NCI-H510A treated with DMSO at 0.1 percent for 48 hours (cell line): ENCODE measurements around the gene ZNF296.

Experiments
- DNase-seq: peaks from one replicate; lab custom pipeline; 2025; lab: John Stamatoyannopoulos, UW

ZNF296 gene

DNA sequence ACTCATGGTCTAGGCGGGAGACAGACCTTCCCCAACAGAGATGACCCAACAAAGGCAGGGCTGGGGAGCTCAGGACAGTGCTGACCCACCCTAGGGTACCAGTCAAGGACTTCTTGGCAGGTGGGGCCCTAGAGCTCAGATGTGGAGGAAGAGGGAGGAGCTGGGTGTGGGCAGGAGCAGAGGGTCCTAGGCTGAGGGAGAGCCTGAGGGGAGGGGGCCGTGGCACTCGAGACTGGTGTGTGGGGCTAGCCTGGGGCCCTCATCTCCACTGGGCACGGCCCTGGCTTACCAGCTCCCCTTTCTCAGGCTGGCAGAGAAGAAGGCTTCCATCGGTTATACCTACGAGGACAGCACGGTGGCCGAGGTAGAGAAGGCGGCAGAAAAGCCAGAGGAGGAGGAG lies 18.8 kb downstream of the ZNF296 start:
- no peak for DNase-seq

DNA sequence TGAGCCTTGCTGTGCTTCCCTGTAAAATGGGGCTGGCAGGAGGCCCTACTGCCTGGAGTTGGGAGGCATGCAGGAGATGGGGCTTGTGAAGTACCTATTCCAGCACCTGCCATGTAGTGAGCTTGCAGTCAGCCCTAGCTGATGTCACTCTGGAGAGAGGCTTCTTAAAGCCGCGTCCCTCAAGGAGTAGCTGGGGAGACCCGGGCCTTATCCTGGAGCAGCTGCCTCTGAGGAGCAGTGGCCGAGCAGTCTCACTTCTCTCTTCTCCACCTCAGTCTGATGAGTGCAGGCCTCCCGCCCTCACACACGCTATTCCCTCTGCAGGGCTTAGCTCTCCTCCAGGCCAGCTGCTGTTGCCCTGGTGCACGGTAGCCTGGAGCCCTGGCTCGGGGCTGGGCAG lies 19.4 kb downstream of the ZNF296 start:
- DNase-seq: no peak

DNA sequence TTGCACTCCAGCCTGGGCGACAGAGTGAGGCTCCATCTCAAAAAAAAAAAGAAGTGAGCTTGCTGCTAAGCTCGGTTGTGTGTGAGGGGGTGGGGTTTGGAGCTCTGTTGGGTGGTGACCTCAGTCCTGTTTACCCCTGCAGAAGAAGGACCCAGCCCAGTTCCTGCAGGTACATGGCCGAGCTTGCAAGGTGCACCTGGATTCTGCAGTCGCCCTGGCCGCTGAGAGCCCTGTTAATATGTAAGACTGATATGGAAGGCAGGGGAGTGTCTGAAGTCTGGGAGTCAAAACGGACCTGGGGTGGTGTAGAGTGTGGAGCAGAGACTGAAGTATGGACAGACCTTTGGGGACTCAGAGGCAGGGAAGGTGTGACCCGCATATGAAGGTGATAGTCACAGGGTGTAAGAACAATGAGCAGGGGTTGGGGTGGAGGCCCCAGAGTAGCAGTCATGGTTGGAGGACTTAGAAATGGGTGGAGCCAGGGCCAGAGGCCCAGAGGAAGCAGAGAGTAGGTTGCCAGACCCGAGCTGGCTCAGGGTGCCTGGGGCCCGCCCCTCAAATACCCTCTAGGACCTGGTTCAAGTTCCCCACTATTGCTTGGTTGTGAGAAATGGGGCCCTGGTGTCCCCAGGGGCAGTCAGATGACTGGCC lies 24.2 kb downstream of the ZNF296 start:
- no peak for DNase-seq

GRCh38 chr19:45050036-45050435 lies 26.2 kb downstream of the ZNF296 start:
- no peak for DNase-seq

DNA sequence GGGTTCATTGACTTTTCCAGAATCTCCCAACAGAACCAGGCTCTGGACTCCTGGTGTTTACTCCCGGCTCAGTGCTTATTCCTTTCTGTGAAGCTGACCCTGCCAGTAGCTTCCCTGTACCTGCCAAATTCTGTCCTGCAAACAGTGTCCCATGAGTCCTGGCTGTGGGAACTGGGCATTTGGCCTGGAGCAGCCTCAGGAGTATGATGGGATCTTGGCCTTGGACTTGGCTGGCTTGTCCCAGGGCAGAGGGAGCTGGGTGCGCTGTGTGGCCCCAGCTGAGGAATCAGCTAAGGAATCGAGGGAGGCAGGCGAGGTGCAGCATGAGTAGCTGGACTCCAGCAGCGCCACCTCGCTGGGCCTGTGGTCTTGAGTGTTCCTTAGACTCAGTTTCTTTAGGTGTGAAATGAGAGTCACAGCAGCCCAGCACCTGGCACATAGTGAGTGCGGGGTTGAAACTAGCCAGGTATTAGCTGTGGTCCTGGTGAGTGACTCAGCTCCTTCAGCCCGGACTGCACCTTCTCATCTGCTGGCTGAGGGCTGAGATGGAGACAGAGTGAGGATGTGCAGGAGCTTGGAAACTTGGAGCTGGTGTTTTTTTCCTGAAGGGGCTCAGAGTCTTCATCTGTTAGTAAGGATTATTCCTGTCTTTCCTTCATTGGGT lies 27.1 kb downstream of the ZNF296 start:
- no peak for DNase-seq

DNA sequence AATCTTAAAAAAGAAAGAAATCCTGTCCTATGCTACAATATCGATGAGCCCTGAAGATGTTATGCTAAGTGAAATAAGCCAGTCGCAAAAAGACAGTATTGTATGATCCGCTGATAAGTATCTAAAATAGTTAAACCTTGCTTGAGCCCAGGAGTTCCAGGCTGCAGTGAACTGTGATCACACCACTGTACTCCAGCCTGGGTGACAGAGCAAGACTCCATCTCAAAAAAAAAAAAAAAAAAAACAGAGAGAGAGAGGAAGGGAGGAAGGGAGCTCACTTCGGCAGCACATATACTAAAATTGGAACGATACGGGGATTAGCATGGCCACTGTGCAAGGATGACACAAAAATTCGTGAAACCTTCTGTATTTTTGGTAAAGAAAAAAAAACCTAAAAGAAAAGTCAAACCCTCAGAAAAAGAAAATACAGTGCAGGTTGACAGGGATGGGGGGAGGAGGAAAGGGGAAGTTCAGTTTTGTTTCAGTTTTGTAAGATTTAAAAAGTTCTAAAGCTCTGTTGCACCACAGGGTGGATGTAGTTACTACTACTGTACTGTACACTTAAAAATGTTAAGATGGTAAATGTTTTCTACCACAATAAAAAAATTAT lies 29.0 kb downstream of the ZNF296 start:
- DNase-seq: no peak

- no peak for DNase-seq
Measured at GRCh38 chr19:45046355-45046754, 29.9 kb downstream of the ZNF296 start.

GRCh38 chr19:45045671-45046353 lies 30.5 kb downstream of the ZNF296 start:
- DNase-seq: no peak

DNA sequence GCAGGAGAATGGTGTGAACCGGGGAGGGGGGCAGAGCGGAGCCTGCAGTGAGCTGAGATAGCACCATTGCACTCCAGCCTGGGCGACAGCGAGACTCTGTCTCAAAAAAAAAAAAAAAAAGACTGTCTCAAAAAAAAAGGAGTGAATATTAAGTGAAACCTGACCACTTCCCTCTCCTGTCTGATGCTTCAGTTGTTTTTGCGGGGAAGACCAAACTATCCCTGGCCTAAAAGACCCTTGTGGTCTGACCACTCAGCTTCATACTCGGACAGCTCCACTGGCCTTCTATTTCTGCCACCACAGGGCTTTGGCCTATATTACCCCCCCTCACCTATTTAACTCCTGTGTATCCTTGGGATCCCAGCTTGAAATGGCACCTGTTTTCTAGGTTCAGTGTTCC lies 35.2 kb downstream of the ZNF296 start:
- no peak for DNase-seq

DNA sequence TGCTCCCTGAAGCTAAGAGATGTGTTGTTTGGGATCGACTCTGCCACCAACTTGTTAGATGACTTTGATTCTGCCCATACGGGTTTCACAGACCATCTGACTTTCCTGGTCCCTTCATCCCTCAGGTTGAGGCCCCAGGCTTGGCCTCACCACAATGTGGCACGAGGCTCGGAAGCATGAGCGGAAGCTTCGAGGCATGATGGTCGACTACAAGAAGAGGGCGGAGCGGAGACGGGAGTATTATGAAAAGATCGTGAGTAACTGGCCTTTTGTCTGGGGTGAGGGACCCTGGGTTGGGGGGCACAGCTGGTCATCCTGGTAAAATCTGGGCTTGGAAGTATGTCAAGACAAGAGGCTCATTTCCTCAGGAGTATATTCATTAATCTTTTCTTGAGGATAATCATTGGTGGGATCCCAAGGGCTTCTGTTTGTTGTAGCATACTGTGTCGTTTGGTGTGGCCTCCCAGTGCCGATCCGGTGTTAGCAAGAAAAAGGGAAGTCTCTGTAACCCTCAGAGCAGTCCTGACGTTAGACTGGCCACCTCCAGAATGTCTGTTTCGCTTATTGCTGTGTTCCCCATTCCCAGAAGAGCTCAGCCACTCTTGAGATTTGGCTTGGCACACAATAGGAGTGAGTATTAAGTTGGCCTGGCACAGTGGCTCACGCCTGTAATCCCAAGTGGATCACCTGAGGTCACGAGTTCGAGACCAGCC lies 36.1 kb downstream of the ZNF296 start:
- DNase-seq: no peak

DNA sequence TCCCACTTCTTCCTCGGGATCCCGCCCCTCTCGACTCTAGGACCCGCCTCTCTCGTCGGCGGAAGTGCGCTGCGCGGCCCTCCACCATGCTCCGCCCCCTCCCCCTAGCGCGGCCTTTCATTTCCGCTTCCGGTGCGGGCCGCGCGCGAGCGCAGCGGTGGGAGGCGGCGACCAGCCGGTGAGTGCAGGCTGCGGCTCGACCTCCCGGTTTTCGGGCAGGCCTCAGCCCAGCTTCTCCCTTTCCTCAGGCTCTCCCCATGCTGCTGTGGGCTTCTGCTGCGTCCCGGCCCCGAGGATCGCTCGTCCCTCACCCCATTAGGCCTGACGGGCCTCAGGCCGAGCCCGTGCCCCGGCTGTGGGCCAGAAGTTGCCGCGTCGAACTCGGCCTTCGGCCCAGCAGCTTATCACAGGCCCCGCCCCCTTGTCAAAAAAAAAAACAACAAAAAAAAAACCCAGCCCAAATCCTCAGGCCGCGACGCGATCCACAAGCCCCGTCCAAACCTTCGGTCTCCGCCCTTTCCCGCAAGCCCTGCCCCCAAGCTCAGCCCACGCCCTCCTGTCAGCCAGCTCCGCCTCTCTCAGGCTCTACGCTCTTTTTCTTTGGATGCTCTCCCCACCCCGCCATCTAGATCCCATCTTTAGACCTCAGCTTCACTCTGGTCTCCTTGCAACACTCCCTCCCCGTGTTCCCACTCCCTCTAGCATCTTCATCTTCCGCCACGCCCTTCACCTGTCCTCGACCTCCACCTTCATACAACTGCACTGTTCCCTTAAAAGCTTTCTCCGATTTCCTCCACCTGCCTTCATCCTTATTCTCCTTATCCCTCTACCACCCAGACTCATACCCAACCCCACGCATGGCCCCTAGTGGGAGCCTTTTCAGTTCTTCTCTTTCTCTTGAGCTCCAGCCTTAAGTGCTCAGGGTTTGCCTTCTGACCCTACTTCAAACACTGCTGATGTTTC lies 37.1 kb downstream of the ZNF296 start, which contains the start of gene CLASRP:
Gene CLASRP, plus strand, starts transcription at position 115 of the 963 bp plus-strand sequence. CDS start 1,168 bp downstream, outside the sequence.
- DNase-seq: peak; percentile 81

GRCh38 chr19:45037393-45038169 lies 38.7 kb downstream of the ZNF296 start:
- no peak for DNase-seq

GRCh38 chr19:45035755-45036154 lies 40.5 kb downstream of the ZNF296 start:
- DNase-seq: no peak

DNA sequence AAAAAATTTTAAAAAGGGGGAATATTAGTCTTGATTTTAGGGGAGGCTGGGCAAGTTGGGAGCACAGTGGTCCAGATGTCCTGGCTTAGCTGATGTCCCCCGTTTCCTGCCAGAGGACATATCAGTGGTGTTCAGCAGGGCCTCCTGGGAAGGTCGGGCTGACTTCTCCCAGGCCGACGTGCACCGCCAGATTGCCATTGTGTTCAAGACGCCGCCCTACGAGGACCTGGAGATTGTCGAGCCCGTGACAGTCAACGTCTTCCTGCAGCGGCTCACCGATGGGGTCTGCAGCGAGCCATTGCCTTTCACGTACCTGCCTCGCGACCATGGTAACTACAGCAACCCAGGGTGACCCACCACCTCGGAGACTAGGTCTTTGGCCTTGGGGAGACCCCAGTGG lies 43.9 kb downstream of the ZNF296 start:
- DNase-seq: no peak

DNA sequence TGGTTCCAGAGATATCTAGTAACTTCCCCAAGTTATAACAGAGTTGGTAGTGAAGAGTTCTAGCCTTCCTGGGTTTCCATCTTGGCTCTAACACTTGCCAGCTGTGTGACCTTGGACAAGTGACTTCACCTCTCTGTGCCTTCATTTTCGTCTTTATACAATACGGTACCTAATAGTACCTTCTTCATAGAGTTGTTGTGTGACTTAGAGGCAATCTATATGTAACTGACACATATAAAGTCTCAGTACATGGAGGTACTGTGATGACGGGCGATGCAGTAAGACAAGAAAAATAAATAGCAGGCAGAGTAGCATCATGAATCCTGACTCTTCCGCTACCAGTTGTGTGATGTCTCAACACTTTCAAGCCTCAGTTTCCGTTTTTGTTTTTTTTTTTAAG lies 45.5 kb downstream of the ZNF296 start:
- no peak for DNase-seq

DNA sequence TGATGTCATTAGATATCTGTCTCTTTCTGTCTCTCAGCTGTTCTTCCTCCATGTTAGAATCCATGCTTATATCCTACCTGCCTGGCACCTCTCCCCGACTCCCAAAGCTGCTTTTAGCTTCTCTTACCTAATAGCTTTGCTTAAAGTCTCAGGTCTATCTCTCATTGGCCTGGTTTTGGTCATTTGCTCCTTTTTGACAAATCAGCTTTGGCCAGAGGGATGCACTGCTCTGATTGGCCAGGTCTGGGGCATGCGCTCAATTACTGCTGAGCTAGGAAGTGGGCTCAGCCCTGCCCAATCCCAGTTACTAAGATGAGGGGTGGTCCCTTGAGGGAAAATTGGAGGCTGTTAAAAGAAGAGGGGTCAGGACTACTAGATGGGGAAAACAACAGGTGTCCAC lies 48.9 kb downstream of the ZNF296 start:
- DNase-seq: no peak

DNA sequence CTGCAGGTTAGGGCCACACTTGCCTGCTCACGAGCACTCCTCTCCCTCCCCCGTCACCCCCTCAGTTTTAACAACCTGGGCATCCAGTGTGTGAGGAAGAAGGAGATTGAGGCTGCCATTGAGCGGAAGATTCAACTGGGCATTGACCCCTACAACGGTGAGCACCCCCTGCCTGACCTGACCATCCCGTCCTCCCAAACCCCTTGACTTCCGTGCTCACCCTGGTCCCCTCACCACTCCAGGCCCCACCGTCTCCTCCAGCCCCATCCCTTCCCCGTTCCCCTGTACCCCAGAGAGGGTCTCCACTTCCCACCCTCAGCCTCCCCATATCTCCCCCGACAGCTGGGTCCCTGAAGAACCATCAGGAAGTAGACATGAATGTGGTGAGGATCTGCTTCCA lies 51.0 kb downstream of the ZNF296 start:
- DNase-seq: no peak

- no peak for DNase-seq
Measured at GRCh38 chr19:45023048-45023447, 53.2 kb downstream of the ZNF296 start.

GRCh38 chr19:45021971-45022370 lies 54.3 kb downstream of the ZNF296 start:
- DNase-seq: no peak
